ENCODE data around the gene ATF6B.

The ATF6B gene

DNA sequence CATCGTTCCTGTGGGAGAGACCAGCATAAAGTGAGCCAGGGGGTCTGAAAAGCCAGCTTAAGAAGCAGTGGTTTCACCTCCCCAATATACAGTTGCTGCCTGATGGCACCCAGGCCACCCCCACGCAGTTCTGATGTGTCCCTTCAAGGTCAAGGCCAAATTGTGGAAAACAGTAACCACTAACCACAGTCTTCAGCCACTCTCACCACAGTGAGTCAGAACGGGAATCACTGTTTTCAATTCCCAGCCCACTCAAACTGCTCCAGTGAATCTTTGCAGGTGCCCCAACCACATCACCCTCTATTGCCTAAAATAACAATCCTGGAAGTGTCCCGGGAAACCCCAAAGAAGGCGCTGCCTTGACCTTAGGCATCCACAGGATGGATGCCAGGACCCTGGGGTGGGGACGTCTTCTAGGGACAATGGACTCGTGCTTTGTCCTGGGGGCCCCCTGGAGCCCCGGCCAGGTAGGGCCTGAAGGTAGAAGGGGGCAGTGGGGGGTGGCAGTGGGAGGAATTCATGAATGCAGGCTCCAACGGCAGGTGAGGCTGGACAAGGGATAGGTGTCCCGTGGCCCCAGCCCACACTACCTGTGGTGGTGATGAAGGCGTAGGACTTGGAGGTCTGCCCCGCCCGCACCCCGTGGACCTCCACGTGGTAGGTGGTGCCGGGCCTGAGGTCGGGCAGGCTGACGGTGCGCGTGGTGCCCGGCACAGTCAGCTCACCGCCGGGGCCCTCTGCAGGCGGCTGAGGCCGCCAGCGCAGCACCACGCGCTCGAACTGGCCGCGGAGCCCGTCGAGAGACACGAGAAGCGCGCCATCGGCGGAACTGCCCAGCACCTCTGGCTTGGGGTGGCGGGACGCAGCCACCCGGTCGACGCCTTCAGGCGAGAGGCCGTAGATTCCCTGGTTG lies 41.1 kb downstream of the ATF6B start:
- Histone ChIP-seq H3K4me1 (ENCODE audit: insufficient read depth, low read length, poor library complexity, severe bottlenecking) (no peaks in the 10 kb centered on the region), H3K4me3 (ENCODE audit: low read length, poor library complexity, severe bottlenecking) (no peak overlapping the region), H3K9me2 (replicated peaks; ENCODE audit: low read depth, low read length) (no peaks in the 10 kb centered on the region), H3F3A (ENCODE audit: low read depth) (no peaks in the 10 kb centered on the region), H3K9me3 (ENCODE audit: insufficient read depth, low read depth, low read length) (no peaks in the 10 kb centered on the region), H3K9ac (ENCODE audit: low read depth, low read length, poor library complexity, severe bottlenecking) (no peak overlapping the region), H3K79me2 (ENCODE audit: insufficient read depth, low read length) (no peaks in the 10 kb centered on the region), H2AFZ (ENCODE audit: low read length) (no peak overlapping the region), H3K4me2 (ENCODE audit: low read depth, low read length, poor library complexity, severe bottlenecking) (no peak overlapping the region), H4K20me1 (ENCODE audit: insufficient read depth, low read length, poor library complexity, severe bottlenecking) (no peaks in the 10 kb centered on the region), H3K36me3 (ENCODE audit: insufficient read depth, low read length) (no peaks in the 10 kb centered on the region), H3K27me3 (ENCODE audit: insufficient read depth, low read length, poor library complexity, severe bottlenecking) (no peaks in the 10 kb centered on the region)
- TF ChIP-seq, protein P1, sequence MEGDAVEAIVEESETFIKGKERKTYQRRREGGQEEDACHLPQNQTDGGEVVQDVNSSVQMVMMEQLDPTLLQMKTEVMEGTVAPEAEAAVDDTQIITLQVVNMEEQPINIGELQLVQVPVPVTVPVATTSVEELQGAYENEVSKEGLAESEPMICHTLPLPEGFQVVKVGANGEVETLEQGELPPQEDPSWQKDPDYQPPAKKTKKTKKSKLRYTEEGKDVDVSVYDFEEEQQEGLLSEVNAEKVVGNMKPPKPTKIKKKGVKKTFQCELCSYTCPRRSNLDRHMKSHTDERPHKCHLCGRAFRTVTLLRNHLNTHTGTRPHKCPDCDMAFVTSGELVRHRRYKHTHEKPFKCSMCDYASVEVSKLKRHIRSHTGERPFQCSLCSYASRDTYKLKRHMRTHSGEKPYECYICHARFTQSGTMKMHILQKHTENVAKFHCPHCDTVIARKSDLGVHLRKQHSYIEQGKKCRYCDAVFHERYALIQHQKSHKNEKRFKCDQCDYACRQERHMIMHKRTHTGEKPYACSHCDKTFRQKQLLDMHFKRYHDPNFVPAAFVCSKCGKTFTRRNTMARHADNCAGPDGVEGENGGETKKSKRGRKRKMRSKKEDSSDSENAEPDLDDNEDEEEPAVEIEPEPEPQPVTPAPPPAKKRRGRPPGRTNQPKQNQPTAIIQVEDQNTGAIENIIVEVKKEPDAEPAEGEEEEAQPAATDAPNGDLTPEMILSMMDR (conservative IDR thresholded peaks at IDR 0.05; ENCODE audit: low read length): no peak

DNA sequence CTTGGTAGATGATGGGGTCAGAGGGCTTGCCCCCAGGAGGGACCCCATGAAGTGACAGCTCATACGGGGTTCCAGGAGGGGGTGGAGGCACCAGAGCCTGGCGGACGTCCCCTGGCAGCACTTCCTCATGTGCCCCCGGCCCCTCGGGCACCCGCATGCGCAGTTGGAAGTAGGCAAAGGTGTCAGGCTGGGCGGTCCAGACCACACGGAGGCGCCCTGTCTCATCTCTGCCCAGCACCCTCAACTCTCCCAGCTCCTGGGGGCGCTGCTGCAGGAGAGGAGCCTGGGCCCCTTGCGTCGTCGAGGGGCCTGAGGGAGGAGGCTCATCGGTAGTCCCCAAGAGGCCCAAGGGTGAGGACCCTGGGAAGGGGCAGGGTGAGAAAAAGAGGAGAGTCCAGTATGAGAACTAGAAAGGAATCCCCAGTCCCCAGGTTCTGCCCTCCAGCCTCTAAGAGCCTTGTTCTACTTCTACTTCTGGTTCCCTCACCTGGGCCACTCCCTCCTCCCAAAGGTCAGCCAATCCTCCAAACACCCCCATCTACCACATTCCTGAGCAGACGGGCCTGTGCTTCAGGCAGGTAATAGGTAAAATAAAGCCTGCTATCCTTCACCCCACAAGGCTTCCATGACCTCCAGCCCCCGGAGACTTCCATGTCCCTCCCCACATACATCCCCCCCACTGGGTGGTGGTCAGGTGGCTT lies 42.1 kb downstream of the ATF6B start:
- Histone ChIP-seq H2AFZ (ENCODE audit: low read length) (no peak overlapping the region), H3K4me3 (ENCODE audit: low read length, poor library complexity, severe bottlenecking) (no peak overlapping the region), H3K9me3 (ENCODE audit: insufficient read depth, low read depth, low read length) (no peaks in the 10 kb centered on the region), H3K4me2 (ENCODE audit: low read depth, low read length, poor library complexity, severe bottlenecking) (no peak overlapping the region), H3K36me3 (ENCODE audit: insufficient read depth, low read length) (no peaks in the 10 kb centered on the region), H3K9me2 (replicated peaks; ENCODE audit: low read depth, low read length) (no peaks in the 10 kb centered on the region), H3K27me3 (ENCODE audit: insufficient read depth, low read length, poor library complexity, severe bottlenecking) (no peaks in the 10 kb centered on the region), H3F3A (ENCODE audit: low read depth) (no peaks in the 10 kb centered on the region), H4K20me1 (ENCODE audit: insufficient read depth, low read length, poor library complexity, severe bottlenecking) (no peaks in the 10 kb centered on the region), H3K9ac (ENCODE audit: low read depth, low read length, poor library complexity, severe bottlenecking) (no peak overlapping the region), H3K4me1 (ENCODE audit: insufficient read depth, low read length, poor library complexity, severe bottlenecking) (no peaks in the 10 kb centered on the region), H3K79me2 (ENCODE audit: insufficient read depth, low read length) (no peaks in the 10 kb centered on the region)
- TF ChIP-seq EZH2phosphoT487 (IDR thresholded peaks at IDR 0.05; ENCODE audit: borderline replicate concordance): no peak
- TF ChIP-seq, protein P1 (conservative IDR thresholded peaks at IDR 0.05; ENCODE audit: low read length): no peak

- Histone ChIP-seq H2AFZ (ENCODE audit: low read length) (no peak overlapping the region), H3K4me1 (ENCODE audit: insufficient read depth, low read length, poor library complexity, severe bottlenecking) (no peaks in the 10 kb centered on the region), H3K9me2 (replicated peaks; ENCODE audit: low read depth, low read length) (no peaks in the 10 kb centered on the region), H3K79me2 (ENCODE audit: insufficient read depth, low read length) (no peaks in the 10 kb centered on the region), H3K9me3 (ENCODE audit: insufficient read depth, low read depth, low read length) (no peaks in the 10 kb centered on the region), H3K27me3 (ENCODE audit: insufficient read depth, low read length, poor library complexity, severe bottlenecking) (no peaks in the 10 kb centered on the region), H3K36me3 (ENCODE audit: insufficient read depth, low read length) (no peaks in the 10 kb centered on the region), H3K4me2 (ENCODE audit: low read depth, low read length, poor library complexity, severe bottlenecking) (no peak overlapping the region), H3K9ac (ENCODE audit: low read depth, low read length, poor library complexity, severe bottlenecking) (no peak overlapping the region), H4K20me1 (ENCODE audit: insufficient read depth, low read length, poor library complexity, severe bottlenecking) (no peaks in the 10 kb centered on the region), H3F3A (ENCODE audit: low read depth) (no peaks in the 10 kb centered on the region), H3K4me3 (ENCODE audit: low read length, poor library complexity, severe bottlenecking) (no peak overlapping the region)
- TF ChIP-seq, protein P1 (conservative IDR thresholded peaks at IDR 0.05; ENCODE audit: low read length): no peak
- no peak for TF ChIP-seq EZH2phosphoT487 (IDR thresholded peaks at IDR 0.05; ENCODE audit: borderline replicate concordance)
Measured at GRCh38 chr6:32084780-32085179, 43.3 kb downstream of the ATF6B start.
